ENCODE results near the gene AEBP2. TPM values are rescaled to one million over a fixed set of nuclear protein-coding genes. Genes with fewer than 3 reads are reported as not detected.
"Not testable (repeated sequence)": the region's sequence is repeated elsewhere in the genome, so short reads cannot be mapped to it uniquely, and the experiment has no call there.

Gene AEBP2
- total RNA-seq, 3 donors from 2014 or later (not counting 1 experiment from before 2014, with no cell fraction given), result 57.1 to 79.5 (median 61.8) TPM

DNA sequence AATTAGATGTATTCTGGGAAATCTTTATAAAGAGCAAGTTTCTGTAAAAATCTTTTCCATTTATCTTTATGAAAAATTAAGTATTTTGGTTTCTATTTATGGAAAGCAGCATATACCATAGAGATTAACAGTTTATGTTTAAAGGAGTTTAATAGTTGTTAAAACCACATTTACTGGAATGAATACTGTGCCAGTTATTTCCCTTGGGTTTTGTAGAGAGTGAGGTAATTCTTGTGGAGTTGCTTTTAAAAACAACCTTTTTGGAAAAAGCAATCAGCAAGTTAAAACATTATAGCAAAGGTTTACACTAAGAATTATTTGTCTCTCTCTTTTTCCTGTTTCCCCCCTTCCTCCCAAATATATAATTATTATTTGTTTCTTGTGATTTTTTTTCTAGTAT is 34.9 kb downstream of the AEBP2 start:
- TF ChIP-seq, protein P1, sequence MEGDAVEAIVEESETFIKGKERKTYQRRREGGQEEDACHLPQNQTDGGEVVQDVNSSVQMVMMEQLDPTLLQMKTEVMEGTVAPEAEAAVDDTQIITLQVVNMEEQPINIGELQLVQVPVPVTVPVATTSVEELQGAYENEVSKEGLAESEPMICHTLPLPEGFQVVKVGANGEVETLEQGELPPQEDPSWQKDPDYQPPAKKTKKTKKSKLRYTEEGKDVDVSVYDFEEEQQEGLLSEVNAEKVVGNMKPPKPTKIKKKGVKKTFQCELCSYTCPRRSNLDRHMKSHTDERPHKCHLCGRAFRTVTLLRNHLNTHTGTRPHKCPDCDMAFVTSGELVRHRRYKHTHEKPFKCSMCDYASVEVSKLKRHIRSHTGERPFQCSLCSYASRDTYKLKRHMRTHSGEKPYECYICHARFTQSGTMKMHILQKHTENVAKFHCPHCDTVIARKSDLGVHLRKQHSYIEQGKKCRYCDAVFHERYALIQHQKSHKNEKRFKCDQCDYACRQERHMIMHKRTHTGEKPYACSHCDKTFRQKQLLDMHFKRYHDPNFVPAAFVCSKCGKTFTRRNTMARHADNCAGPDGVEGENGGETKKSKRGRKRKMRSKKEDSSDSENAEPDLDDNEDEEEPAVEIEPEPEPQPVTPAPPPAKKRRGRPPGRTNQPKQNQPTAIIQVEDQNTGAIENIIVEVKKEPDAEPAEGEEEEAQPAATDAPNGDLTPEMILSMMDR (IDR thresholded peaks at IDR 0.05), result no peak
- H3K4me1 Mint-ChIP-seq, result peaks cover 47 to 48% of the 10 kb centered on the region in 2 donors
- H3K27ac Mint-ChIP-seq, result peak overlapping the region; percentile 43 to 51
- intact Hi-C loops (cut with micrococcal nuclease), result no loop called here
- H3K27ac ChIP-seq (ENCODE audit: low read length), result no peak overlapping the region
- peaks cover 3% of the 10 kb centered on the region for H3K4me1 ChIP-seq (ENCODE audit: control insufficient read depth, insufficient read depth, low read length)
- H3K27me3 Mint-ChIP-seq (ENCODE audit: low read depth in 2 of 2), result no peaks in the 10 kb centered on the region
- H3K27me3 ChIP-seq (ENCODE audit: control insufficient read depth, insufficient read depth, low read length), result no peaks in the 10 kb centered on the region
- H3K4me3 Mint-ChIP-seq, result no peak overlapping the region
- H3K36me3 ChIP-seq (ENCODE audit: control insufficient read depth, insufficient read depth, low read length), result peaks cover 17% of the 10 kb centered on the region
- H3K4me3 ChIP-seq (ENCODE audit: low read length), result no peak overlapping the region
- DNase-seq (no peak), ATAC-seq (no peak)
- H3K9me3 Mint-ChIP-seq, result no peaks in the 10 kb centered on the region
- H3K36me3 Mint-ChIP-seq, result peaks cover 10% of the 10 kb centered on the region
- no peaks in the 10 kb centered on the region for H3K9me3 ChIP-seq (ENCODE audit: control insufficient read depth, insufficient read depth, low read length)

DNA sequence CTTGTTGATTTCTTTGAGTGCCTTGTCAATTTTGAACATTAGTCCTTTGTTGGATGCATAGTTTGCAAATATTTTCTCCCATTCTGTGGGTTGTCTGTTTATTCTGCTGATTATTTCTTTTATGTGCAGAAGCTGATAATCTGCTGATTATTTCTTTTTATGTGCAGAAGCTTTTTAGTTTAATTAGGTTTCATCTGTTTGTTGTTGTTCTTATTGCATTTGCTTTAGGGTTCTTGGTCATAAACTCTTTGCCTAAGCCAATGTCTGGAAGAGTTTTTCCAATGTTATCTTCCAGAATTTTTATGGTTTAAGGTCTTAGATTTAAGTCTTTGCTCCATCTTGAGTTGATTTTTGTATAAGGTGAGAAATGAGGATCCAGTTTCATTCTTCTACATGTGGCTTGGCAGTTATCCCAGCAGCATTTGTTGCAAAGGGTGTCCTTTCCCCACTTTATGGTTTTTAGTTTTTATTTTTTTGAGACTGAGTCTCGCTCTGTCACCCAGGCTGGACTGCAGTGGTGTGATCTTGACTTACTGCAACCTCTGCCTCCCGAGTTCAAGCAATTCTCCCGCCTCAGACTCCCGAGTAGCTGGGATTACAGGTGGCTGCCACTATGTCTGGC is 36.7 kb downstream of the AEBP2 start:
- H3K27me3 ChIP-seq (ENCODE audit: control insufficient read depth, insufficient read depth, low read length); intact Hi-C loops (cut with micrococcal nuclease); H3K4me1 ChIP-seq (ENCODE audit: control insufficient read depth, insufficient read depth, low read length); DNase-seq; H3K27ac ChIP-seq (ENCODE audit: low read length); ATAC-seq; H3K27me3 Mint-ChIP-seq (ENCODE audit: low read depth in 2 of 2); H3K9me3 Mint-ChIP-seq; H3K4me3 ChIP-seq (ENCODE audit: low read length); H3K9me3 ChIP-seq (ENCODE audit: control insufficient read depth, insufficient read depth, low read length); H3K4me3 Mint-ChIP-seq: not testable (repeated sequence)
- 94% methylated on average over 4 of the region's 4 CpGs for WGBS (ENCODE audit: insufficient coverage)
- peaks cover 18% of the 10 kb centered on the region for H3K36me3 ChIP-seq (ENCODE audit: control insufficient read depth, insufficient read depth, low read length)
- peaks cover 42 to 52% of the 10 kb centered on the region in 2 donors for H3K4me1 Mint-ChIP-seq
- peak overlapping the region in 1 of 2 donors; percentile 6 for H3K27ac Mint-ChIP-seq
- H3K36me3 Mint-ChIP-seq, result peaks cover 20% of the 10 kb centered on the region

DNA sequence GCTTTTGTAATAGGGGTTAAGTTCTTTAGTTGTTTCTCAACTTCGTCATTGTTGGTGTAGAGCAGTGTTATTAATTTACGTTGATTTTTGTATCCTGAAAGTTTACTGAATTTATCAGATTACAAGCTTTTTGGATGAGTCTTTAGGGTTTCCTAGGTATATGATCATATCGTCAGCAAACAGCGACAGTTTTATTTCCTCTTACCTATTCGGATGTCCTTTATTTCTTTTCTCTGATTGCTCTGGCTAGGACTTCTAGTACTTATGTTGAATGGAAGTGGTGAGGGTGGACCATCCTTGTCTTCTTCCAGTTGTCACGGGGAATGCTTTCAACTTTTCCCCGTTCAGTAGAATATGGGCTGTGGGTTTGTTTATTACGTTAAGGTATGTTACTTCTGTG is 37.8 kb downstream of the AEBP2 start:
- Mint-ChIP-seq H3K4me1 (peaks cover 45 to 55% of the 10 kb centered on the region in 2 donors), H3K36me3 (peaks cover 30% of the 10 kb centered on the region), H3K27ac (peak overlapping the region; percentile 9 to 10), H3K27me3 (ENCODE audit: low read depth in 2 of 2) (no peaks in the 10 kb centered on the region), H3K9me3 (peaks cover 3 to 5% of the 10 kb centered on the region in 2 donors), H3K4me3 (no peak overlapping the region)
- Histone ChIP-seq H3K4me3 (ENCODE audit: low read length) (no peak overlapping the region), H3K36me3 (ENCODE audit: control insufficient read depth, insufficient read depth, low read length) (peaks cover 18% of the 10 kb centered on the region), H3K9me3 (ENCODE audit: control insufficient read depth, insufficient read depth, low read length) (peaks cover 8% of the 10 kb centered on the region), H3K27me3 (ENCODE audit: control insufficient read depth, insufficient read depth, low read length) (no peaks in the 10 kb centered on the region), H3K27ac (ENCODE audit: low read length) (no peak overlapping the region), H3K4me1 (ENCODE audit: control insufficient read depth, insufficient read depth, low read length) (peaks cover 2% of the 10 kb centered on the region)
- no peak for ATAC-seq
- WGBS (ENCODE audit: insufficient coverage), result 94% methylated on average over 8 of the region's 8 CpGs
- TF ChIP-seq, protein P1 (IDR thresholded peaks at IDR 0.05), result no peak
- intact Hi-C loops (cut with micrococcal nuclease), result no loop called here
- no peak for DNase-seq

DNA sequence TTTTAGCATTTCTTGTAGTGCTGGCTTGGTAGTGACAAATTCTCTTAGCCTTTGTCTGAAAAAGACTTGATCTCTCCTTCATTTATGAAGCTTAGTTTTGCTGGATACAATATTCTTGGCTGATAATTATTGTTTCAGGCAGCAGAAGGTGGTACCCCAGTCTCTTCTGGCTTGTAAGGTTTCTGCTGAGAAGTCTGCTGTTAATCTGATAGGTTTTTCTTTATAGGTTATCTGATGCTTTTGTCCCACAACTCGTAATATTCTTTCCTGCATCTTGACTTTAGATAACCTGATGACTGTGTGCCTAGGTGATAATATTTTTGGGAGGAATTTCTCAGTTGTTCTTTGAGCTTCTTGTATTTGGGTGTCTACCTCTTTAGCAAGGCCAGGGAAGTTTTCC is 41.2 kb downstream of the AEBP2 start:
- no peak overlapping the region for H3K4me3 ChIP-seq (ENCODE audit: low read length)
- H3K9me3 ChIP-seq (ENCODE audit: control insufficient read depth, insufficient read depth, low read length), result peaks cover 8% of the 10 kb centered on the region
- DNase-seq (no peak), ATAC-seq (no peak)
- H3K27ac ChIP-seq (ENCODE audit: low read length), result no peak overlapping the region
- 100% methylated on average over 1 of the region's 1 CpG for WGBS (ENCODE audit: insufficient coverage)
- H3K4me1 ChIP-seq (ENCODE audit: control insufficient read depth, insufficient read depth, low read length), result peaks cover 24% of the 10 kb centered on the region
- H3K36me3 ChIP-seq (ENCODE audit: control insufficient read depth, insufficient read depth, low read length), result peaks cover 3% of the 10 kb centered on the region
- Mint-ChIP-seq H3K27me3 (ENCODE audit: low read depth in 2 of 2) (no peaks in the 10 kb centered on the region), H3K9me3 (peaks cover 3 to 5% of the 10 kb centered on the region in 2 donors), H3K27ac (peak overlapping the region in 1 of 2 donors; percentile 75), H3K4me3 (no peak overlapping the region), H3K36me3 (peaks cover 25% of the 10 kb centered on the region), H3K4me1 (peaks cover 63 to 70% of the 10 kb centered on the region in 2 donors)
- TF ChIP-seq, protein P1 (IDR thresholded peaks at IDR 0.05), result no peak
- intact Hi-C loops (cut with micrococcal nuclease), result no loop called here
- no peaks in the 10 kb centered on the region for H3K27me3 ChIP-seq (ENCODE audit: control insufficient read depth, insufficient read depth, low read length)

Measured in natural killer cell (primary cell).